ENCODE measurements around the gene ACP5. TPM values are rescaled to one million over a fixed set of nuclear protein-coding genes. Genes with fewer than 3 reads are reported as not detected.
A peak's percentile ranks its signal among the peaks of the same experiment; 100 is the strongest.

The ACP5 gene
- total RNA-seq, 1 experiment from 2014 or later, result 0.85 TPM

DNA sequence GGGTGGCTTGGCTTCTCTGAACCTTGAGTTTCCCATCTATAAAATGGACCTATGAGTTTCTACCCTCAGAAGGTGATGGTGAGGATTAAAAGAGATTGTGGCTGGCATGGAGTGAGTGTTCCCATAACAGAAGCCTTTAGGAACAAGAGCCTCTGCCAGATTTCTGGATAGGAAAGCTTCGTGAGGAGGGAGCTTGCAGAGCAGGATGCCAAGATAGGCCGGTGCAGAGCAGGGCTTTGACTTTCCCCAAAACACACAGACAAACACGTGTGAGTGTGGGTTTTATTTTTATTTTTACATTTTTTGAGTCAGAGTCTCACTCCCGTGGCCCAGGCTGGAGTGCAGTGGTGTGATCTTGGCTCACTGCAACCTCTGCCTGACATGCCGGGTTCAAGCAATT, 42.5 kb downstream of the ACP5 start:
- Histone ChIP-seq H3K36me3 (ENCODE audit: control insufficient read depth, insufficient read depth, low read length) (no peaks in the 10 kb centered on the region), H3K27me3 (ENCODE audit: control insufficient read depth, insufficient read depth, low read length) (no peaks in the 10 kb centered on the region), H3K9me3 (ENCODE audit: control insufficient read depth, insufficient read depth, low read depth, low read length) (no peaks in the 10 kb centered on the region), H3K4me1 (ENCODE audit: control insufficient read depth, insufficient read depth, low read length) (no peaks in the 10 kb centered on the region; the same call in none of the 2 replicates), H3K4me3 (ENCODE audit: low read depth in 2 of 2, low read length in 2 of 2) (no peak overlapping the region), H3K27ac (ENCODE audit: low read length) (no peak overlapping the region)
- TF ChIP-seq, protein P1, sequence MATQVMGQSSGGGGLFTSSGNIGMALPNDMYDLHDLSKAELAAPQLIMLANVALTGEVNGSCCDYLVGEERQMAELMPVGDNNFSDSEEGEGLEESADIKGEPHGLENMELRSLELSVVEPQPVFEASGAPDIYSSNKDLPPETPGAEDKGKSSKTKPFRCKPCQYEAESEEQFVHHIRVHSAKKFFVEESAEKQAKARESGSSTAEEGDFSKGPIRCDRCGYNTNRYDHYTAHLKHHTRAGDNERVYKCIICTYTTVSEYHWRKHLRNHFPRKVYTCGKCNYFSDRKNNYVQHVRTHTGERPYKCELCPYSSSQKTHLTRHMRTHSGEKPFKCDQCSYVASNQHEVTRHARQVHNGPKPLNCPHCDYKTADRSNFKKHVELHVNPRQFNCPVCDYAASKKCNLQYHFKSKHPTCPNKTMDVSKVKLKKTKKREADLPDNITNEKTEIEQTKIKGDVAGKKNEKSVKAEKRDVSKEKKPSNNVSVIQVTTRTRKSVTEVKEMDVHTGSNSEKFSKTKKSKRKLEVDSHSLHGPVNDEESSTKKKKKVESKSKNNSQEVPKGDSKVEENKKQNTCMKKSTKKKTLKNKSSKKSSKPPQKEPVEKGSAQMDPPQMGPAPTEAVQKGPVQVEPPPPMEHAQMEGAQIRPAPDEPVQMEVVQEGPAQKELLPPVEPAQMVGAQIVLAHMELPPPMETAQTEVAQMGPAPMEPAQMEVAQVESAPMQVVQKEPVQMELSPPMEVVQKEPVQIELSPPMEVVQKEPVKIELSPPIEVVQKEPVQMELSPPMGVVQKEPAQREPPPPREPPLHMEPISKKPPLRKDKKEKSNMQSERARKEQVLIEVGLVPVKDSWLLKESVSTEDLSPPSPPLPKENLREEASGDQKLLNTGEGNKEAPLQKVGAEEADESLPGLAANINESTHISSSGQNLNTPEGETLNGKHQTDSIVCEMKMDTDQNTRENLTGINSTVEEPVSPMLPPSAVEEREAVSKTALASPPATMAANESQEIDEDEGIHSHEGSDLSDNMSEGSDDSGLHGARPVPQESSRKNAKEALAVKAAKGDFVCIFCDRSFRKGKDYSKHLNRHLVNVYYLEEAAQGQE (IDR thresholded peaks at IDR 0.05; ENCODE audit: insufficient read depth in 1 of 2, low read depth in 2 of 2, low read length in 1 of 2), result no peak
- TF ChIP-seq SIN3A (IDR thresholded peaks at IDR 0.05; ENCODE audit: borderline replicate concordance, insufficient read depth, low read depth, low read length) (no peak), TCF7L2 (IDR thresholded peaks at IDR 0.05; ENCODE audit: low read depth, low read length) (no peak), POLR2AphosphoS5 (IDR thresholded peaks at IDR 0.05; ENCODE audit: low read depth, low read length) (no peak), CTCF (IDR thresholded peaks at IDR 0.05) (no peak)
- ChIA-PET CTCF (interaction anchor here (1.6 kb wide), 1 partner anchor 15 kb away, joined by 6 read pairs; no protein-coding TSS in a partner anchor), POLR2A (no interaction called here)
- in situ Hi-C loops (cut with HindIII; ENCODE audit: low pct_unique_long_range_greater_than_20kb, low sequenced_read_pairs), result no loop called here
- no TSS peak for BruUV-seq (replicated peaks)
- ATAC-seq (no peak), DNase-seq (ENCODE audit: low read depth, low spot score) (no peak)
- intact Hi-C loops (cut with micrococcal nuclease; ENCODE audit: unreplicated experiment), result no loop called here

- H3K27me3 ChIP-seq (ENCODE audit: control insufficient read depth, insufficient read depth, low read length), result no peaks in the 10 kb centered on the region
- BruUV-seq (replicated peaks), result no TSS peak
- intact Hi-C loops (cut with micrococcal nuclease; ENCODE audit: unreplicated experiment) (no loop called here), in situ Hi-C loops (cut with HindIII; ENCODE audit: low pct_unique_long_range_greater_than_20kb, low sequenced_read_pairs) (no loop called here)
- no peak overlapping the region for H3K4me3 ChIP-seq (ENCODE audit: low read depth in 2 of 2, low read length in 2 of 2)
- H3K9me3 ChIP-seq (ENCODE audit: control insufficient read depth, insufficient read depth, low read depth, low read length), result no peaks in the 10 kb centered on the region
- no peak for DNase-seq (ENCODE audit: low read depth, low spot score)
- no peak overlapping the region for H3K27ac ChIP-seq (ENCODE audit: low read length)
- ChIA-PET POLR2A (no interaction called here), CTCF (no interaction called here)
- ATAC-seq, result no peak
- no peaks in the 10 kb centered on the region for H3K36me3 ChIP-seq (ENCODE audit: control insufficient read depth, insufficient read depth, low read length)
- H3K4me1 ChIP-seq (ENCODE audit: control insufficient read depth, insufficient read depth, low read length), result no peaks in the 10 kb centered on the region; the same call in none of the 2 replicates
- TF ChIP-seq SIN3A (IDR thresholded peaks at IDR 0.05; ENCODE audit: borderline replicate concordance, insufficient read depth, low read depth, low read length) (no peak), POLR2AphosphoS5 (IDR thresholded peaks at IDR 0.05; ENCODE audit: low read depth, low read length) (no peak)
Measured at GRCh38 chr19:11534538-11534937, 42.9 kb downstream of the ACP5 start.

DNA sequence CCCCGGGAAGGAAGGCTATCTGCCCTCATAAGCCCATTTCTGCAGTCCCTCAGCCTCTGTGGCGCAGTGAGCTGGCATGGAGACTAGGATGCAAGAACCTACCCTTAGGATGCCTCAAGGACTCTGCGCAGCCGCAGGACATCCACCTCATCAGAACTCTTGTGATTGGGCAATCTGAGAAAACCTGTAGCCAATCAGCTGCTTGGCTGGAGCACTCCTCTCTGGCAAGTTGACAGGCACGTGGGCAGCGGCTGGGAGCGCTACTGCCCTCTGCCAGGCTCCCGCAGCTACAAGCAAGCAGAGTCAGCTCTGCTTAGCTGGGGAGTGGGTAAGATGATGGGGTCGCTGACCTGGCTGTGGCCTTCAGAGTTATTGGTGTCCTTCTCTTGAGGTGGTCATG, 47.0 kb downstream of the ACP5 start:
- ATAC-seq (peak; percentile 19; the same call in 1 of the 2 replicates), DNase-seq (ENCODE audit: low read depth, low spot score) (peak; percentile 28)
- Histone ChIP-seq H3K27ac (ENCODE audit: low read length) (no peak overlapping the region), H3K9me3 (ENCODE audit: control insufficient read depth, insufficient read depth, low read depth, low read length) (no peaks in the 10 kb centered on the region), H3K4me1 (ENCODE audit: control insufficient read depth, insufficient read depth, low read length) (peaks cover 5% of the 10 kb centered on the region), H3K36me3 (ENCODE audit: control insufficient read depth, insufficient read depth, low read length) (no peaks in the 10 kb centered on the region; the same call in 1 of the 2 replicates), H3K4me3 (ENCODE audit: low read depth in 2 of 2, low read length in 2 of 2) (no peak overlapping the region), H3K27me3 (ENCODE audit: control insufficient read depth, insufficient read depth, low read length) (no peaks in the 10 kb centered on the region)
- intact Hi-C loops (cut with micrococcal nuclease; ENCODE audit: unreplicated experiment) (no loop called here), in situ Hi-C loops (cut with HindIII; ENCODE audit: low pct_unique_long_range_greater_than_20kb, low sequenced_read_pairs) (no loop called here)
- CTCF ChIA-PET, result interaction anchor here (0.6 kb wide), 1 partner anchor 12 kb away, joined by 3 read pairs; no protein-coding TSS in a partner anchor
- POLR2A ChIA-PET, result no interaction called here
- TF ChIP-seq, protein P1 (IDR thresholded peaks at IDR 0.05; ENCODE audit: insufficient read depth in 1 of 2, low read depth in 2 of 2, low read length in 1 of 2), result no peak
- TF ChIP-seq POLR2AphosphoS5 (IDR thresholded peaks at IDR 0.05; ENCODE audit: low read depth, low read length), result no peak
- no peak for TF ChIP-seq TCF7L2 (IDR thresholded peaks at IDR 0.05; ENCODE audit: low read depth, low read length)
- TF ChIP-seq CTCF (IDR thresholded peaks at IDR 0.05), result no peak
- TF ChIP-seq SIN3A (IDR thresholded peaks at IDR 0.05; ENCODE audit: borderline replicate concordance, insufficient read depth, low read depth, low read length), result no peak
- BruUV-seq (replicated peaks), result no TSS peak

All from Panc1 (cell line).